Esophagus (tissue), 2 donors: ENCODE measurements around the gene ESPNL. TPM values are rescaled to one million over a fixed set of nuclear protein-coding genes. Genes with fewer than 3 reads are reported as not detected.
A peak's percentile ranks its signal among the peaks of the same experiment; 100 is the strongest.

ENCODE experiments used
- H3K27ac ChIP-seq, 2 donors: one replicate each; pipeline ENCODE4 v1.5.1; 2013; ENCODE audit warnings: low read depth in 2 of 2, mild to moderate bottlenecking in 2 of 2, inconsistent platforms in 1 of 2, low read length in 1 of 2, moderate library complexity in 1 of 2
- H3K27me3 ChIP-seq, 2 donors: one replicate each; pipeline ENCODE4 v1.6.1; 2013; ENCODE audit warnings: low read length in 2 of 2, control low read depth in 1 of 2, mild to moderate bottlenecking in 1 of 2; ENCODE audit not compliant: insufficient read depth in 2 of 2, control insufficient read depth in 1 of 2
- H3K36me3 ChIP-seq, 2 donors: one replicate each; pipeline ENCODE4 v1.6.1; 2013; ENCODE audit warnings: low read length in 1 of 2; ENCODE audit not compliant: control insufficient read depth in 2 of 2, insufficient read depth in 2 of 2
- H3K4me1 ChIP-seq, 2 donors: one replicate each; pipeline ENCODE4 v1.6.1; 2013; ENCODE audit warnings: low read length in 1 of 2; ENCODE audit not compliant: control insufficient read depth in 2 of 2, insufficient read depth in 2 of 2
- H3K4me3 ChIP-seq, 2 donors: one replicate each; pipeline ENCODE4 v1.5.1; 2013; ENCODE audit warnings: low read length in 2 of 2, mild to moderate bottlenecking in 2 of 2, low read depth in 1 of 2, moderate library complexity in 1 of 2
- H3K9me3 ChIP-seq, 2 donors: one replicate each; pipeline ENCODE4 v1.6.1; 2013; ENCODE audit warnings: mild to moderate bottlenecking in 2 of 2, low read depth in 1 of 2, low read length in 1 of 2, moderate library complexity in 1 of 2; ENCODE audit not compliant: control insufficient read depth in 2 of 2, insufficient read depth in 1 of 2
- WGBS, 2 donors: extraction: QIAGEN DNeasy Blood & Tissue Kit; methylation state at CpG; one replicate each; pipeline ENCODE4 v1.1.7; 2013; 5-methylcytosine and 5-hydroxymethylcytosine counted together
- polyA plus RNA-seq, 2 donors: library from polyadenylated mRNA; stranded (reverse); fragments of 200-250 nt; gene quantifications; one replicate each; pipeline ENCODE4 v1.2.3, GENCODE V29; 2013
- donor health status: healthy with polysubstance abuse.
- donor health status: Bipolar disorder and iron deficiency.

The ESPNL gene
- polyA plus RNA-seq, 2 donors: 0.09 to 0.12 TPM

GRCh38 chr2:238133499-238134392 lies 33.6 kb downstream of the ESPNL start:
- H3K36me3 ChIP-seq: no peaks in the 10 kb centered on the region
- H3K4me3 ChIP-seq: no peak overlapping the region
- H3K4me1 ChIP-seq: peaks cover 0 to 9% of the 10 kb centered on the region in 2 donors
- no peaks in the 10 kb centered on the region for H3K27me3 ChIP-seq
- H3K9me3 ChIP-seq: no peaks in the 10 kb centered on the region
- WGBS, 2 donors: 72 to 76% methylated on average over 14 of the region's 14 CpGs
- H3K27ac ChIP-seq: no peak overlapping the region

GRCh38 chr2:238134393-238134785 lies 34.2 kb downstream of the ESPNL start:
- WGBS, 2 donors: 92 to 93% methylated on average over 11 of the region's 11 CpGs
- H3K36me3 ChIP-seq: no peaks in the 10 kb centered on the region
- no peak overlapping the region for H3K4me3 ChIP-seq
- H3K9me3 ChIP-seq: no peaks in the 10 kb centered on the region
- H3K27me3 ChIP-seq: no peaks in the 10 kb centered on the region
- no peak overlapping the region for H3K27ac ChIP-seq
- H3K4me1 ChIP-seq: peaks cover 0 to 9% of the 10 kb centered on the region in 2 donors

GRCh38 chr2:238135601-238136150 lies 35.5 kb downstream of the ESPNL start:
- Histone ChIP-seq H3K36me3 (no peaks in the 10 kb centered on the region), H3K4me3 (no peak overlapping the region), H3K27ac (no peak overlapping the region), H3K4me1 (peaks cover 0 to 11% of the 10 kb centered on the region in 2 donors), H3K27me3 (no peaks in the 10 kb centered on the region), H3K9me3 (no peaks in the 10 kb centered on the region)
- 85 to 90% methylated on average over 15 of the region's 15 CpGs for whole genome bisulfite sequencing, 2 donors

GRCh38 chr2:238136820-238137537 lies 36.8 kb downstream of the ESPNL start:
- H3K4me1 ChIP-seq: peaks cover 0 to 24% of the 10 kb centered on the region in 2 donors
- no peak overlapping the region for H3K4me3 ChIP-seq
- peak overlapping the region in 1 of 2 donors; percentile 16 for H3K27ac ChIP-seq
- 67 to 77% methylated on average over 14 of the region's 14 CpGs for WGBS, 2 donors
- H3K9me3 ChIP-seq: no peaks in the 10 kb centered on the region
- no peaks in the 10 kb centered on the region for H3K36me3 ChIP-seq
- H3K27me3 ChIP-seq: no peaks in the 10 kb centered on the region

- no peak overlapping the region for H3K27ac ChIP-seq
Observed at GRCh38 chr2:238137885-238138284, 37.7 kb downstream of the ESPNL start.

GRCh38 chr2:238138331-238139195 lies 38.4 kb downstream of the ESPNL start, which contains the start of gene KLHL30:
Gene KLHL30, plus strand, starts transcription at chr2:238138668. Its CDS starts 2,087 bp downstream, at chr2:238140755.
- Histone ChIP-seq H3K27ac (no peak within 1 kb of the TSS), H3K36me3 (no peaks in the 10 kb centered on the region), H3K9me3 (no peaks in the 10 kb centered on the region), H3K4me1 (peaks cover 4 to 38% of the 10 kb centered on the region in 2 donors), H3K27me3 (no peaks in the 10 kb centered on the region), H3K4me3 (no peak within 1 kb of the TSS)
- WGBS, 2 donors: 61 to 65% methylated on average over 21 of the region's 22 CpGs

More at GRCh38 chr2:238137885-238138284, 37.7 kb downstream of the ESPNL start:
- Histone ChIP-seq H3K4me3 (no peak overlapping the region), H3K27me3 (no peaks in the 10 kb centered on the region), H3K4me1 (peaks cover 2 to 34% of the 10 kb centered on the region in 2 donors), H3K9me3 (no peaks in the 10 kb centered on the region), H3K36me3 (no peaks in the 10 kb centered on the region)
- 86 to 93% methylated on average over 13 of the region's 13 CpGs for WGBS, 2 donors

GRCh38 chr2:238139196-238140039 lies 39.3 kb downstream of the ESPNL start:
- Histone ChIP-seq H3K27me3 (no peaks in the 10 kb centered on the region), H3K4me3 (no peak overlapping the region), H3K4me1 (peaks cover 6 to 37% of the 10 kb centered on the region in 2 donors), H3K27ac (no peak overlapping the region), H3K36me3 (no peaks in the 10 kb centered on the region), H3K9me3 (no peaks in the 10 kb centered on the region)
- 65 to 67% methylated on average over 52 to 56 of the region's 56 CpGs for WGBS, 2 donors

GRCh38 chr2:238140040-238140439 lies 39.9 kb downstream of the ESPNL start:
- 90 to 95% methylated on average over 7 of the region's 7 CpGs for WGBS, 2 donors
- Histone ChIP-seq H3K9me3 (no peaks in the 10 kb centered on the region), H3K4me3 (no peak overlapping the region), H3K36me3 (no peaks in the 10 kb centered on the region), H3K4me1 (peaks cover 6 to 37% of the 10 kb centered on the region in 2 donors), H3K27me3 (no peaks in the 10 kb centered on the region), H3K27ac (no peak overlapping the region)
